ENCODE data around the gene FARS2. TPM values are rescaled to one million over a fixed set of nuclear protein-coding genes. Genes with fewer than 3 reads are reported as not detected.

The FARS2 gene
- total RNA-seq, 4 donors from 2014 or later, result 10.6 to 24.9 (median 15.2) TPM

DNA sequence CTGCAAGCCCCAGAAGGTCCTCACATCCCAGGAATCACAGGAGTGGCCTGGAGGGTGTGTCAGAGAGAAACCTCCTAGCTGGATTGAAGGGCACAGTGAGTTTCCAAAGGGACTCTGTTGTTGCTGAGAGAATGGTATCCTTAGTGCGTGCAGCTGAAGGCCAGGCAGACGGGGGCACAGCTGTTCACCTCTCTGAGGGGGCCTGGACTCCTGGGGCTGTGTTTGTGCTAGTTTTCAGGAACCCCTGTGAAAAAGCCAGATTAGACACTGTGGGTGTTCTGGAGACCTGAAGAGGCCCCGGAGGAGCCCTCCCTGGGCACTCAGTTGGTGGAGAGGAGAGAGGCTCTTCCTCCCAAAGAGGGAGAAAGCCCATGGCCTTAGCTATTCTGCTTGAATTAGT lies 223.4 kb downstream of the FARS2 start:
- no peak overlapping the region for H3K4me3 ChIP-seq
- peaks cover 0 to 10% (median 2%) of the 10 kb centered on the region in 4 donors for H3K4me1 ChIP-seq
- intact Hi-C loops (cut with DNase I), result no loop called here
- no peaks in the 10 kb centered on the region for H3K9me3 ChIP-seq
- peaks cover 0 to 10% (median 4%) of the 10 kb centered on the region in 4 donors for H3K36me3 ChIP-seq
- H3K27me3 ChIP-seq, result no peaks in the 10 kb centered on the region
- no peak overlapping the region for H3K27ac ChIP-seq (replicated peaks in 1 of 4)
- 57% methylated on average over 1 of the region's 3 CpGs for WGBS
- no peak for DNase-seq (ENCODE audit: extremely low spot score)
- TF ChIP-seq POLR2AphosphoS5 (IDR thresholded peaks at IDR 0.05) (no peak), EP300 (IDR thresholded peaks at IDR 0.05) (no peak), POLR2A (IDR thresholded peaks at IDR 0.05; ENCODE audit: low read depth) (no peak)
- TF ChIP-seq, protein P1, sequence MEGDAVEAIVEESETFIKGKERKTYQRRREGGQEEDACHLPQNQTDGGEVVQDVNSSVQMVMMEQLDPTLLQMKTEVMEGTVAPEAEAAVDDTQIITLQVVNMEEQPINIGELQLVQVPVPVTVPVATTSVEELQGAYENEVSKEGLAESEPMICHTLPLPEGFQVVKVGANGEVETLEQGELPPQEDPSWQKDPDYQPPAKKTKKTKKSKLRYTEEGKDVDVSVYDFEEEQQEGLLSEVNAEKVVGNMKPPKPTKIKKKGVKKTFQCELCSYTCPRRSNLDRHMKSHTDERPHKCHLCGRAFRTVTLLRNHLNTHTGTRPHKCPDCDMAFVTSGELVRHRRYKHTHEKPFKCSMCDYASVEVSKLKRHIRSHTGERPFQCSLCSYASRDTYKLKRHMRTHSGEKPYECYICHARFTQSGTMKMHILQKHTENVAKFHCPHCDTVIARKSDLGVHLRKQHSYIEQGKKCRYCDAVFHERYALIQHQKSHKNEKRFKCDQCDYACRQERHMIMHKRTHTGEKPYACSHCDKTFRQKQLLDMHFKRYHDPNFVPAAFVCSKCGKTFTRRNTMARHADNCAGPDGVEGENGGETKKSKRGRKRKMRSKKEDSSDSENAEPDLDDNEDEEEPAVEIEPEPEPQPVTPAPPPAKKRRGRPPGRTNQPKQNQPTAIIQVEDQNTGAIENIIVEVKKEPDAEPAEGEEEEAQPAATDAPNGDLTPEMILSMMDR (IDR thresholded peaks at IDR 0.05), result no peak

DNA sequence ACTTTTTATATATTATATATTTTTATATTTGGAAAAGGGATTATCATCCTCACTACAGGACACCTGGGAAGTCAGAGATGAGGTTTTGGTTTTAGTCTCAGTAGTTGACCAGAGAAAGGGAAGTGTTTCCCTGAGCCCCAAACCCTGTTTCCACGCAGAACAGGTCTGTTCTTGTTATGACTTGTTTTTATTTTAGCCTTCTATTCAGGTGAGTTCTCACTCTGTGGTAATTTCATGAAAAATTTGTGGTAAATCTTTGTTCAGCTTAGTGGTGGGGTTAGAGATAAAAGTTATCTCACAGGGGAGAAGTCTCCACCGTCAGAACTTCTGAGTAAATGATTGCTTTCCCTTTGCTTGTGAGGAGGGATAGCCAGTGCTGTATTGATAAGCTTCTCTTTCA lies 224.9 kb downstream of the FARS2 start:
- Histone ChIP-seq H3K36me3 (peaks cover 0 to 10% (median 4%) of the 10 kb centered on the region in 4 donors), H3K27ac (replicated peaks in 1 of 4) (no peak overlapping the region), H3K4me1 (peaks cover 0 to 2% (median 0%) of the 10 kb centered on the region in 4 donors), H3K4me3 (no peak overlapping the region), H3K9me3 (no peaks in the 10 kb centered on the region), H3K27me3 (no peaks in the 10 kb centered on the region)
- intact Hi-C loops (cut with DNase I), result no loop called here
- TF ChIP-seq, protein P1 (IDR thresholded peaks at IDR 0.05), result no peak
- TF ChIP-seq EP300 (IDR thresholded peaks at IDR 0.05), result no peak
- TF ChIP-seq POLR2A (IDR thresholded peaks at IDR 0.05; ENCODE audit: low read depth), result no peak
- no peak for TF ChIP-seq POLR2AphosphoS5 (IDR thresholded peaks at IDR 0.05)
- 90% methylated on average over 2 of the region's 2 CpGs for WGBS
- DNase-seq (ENCODE audit: extremely low spot score), result no peak

DNA sequence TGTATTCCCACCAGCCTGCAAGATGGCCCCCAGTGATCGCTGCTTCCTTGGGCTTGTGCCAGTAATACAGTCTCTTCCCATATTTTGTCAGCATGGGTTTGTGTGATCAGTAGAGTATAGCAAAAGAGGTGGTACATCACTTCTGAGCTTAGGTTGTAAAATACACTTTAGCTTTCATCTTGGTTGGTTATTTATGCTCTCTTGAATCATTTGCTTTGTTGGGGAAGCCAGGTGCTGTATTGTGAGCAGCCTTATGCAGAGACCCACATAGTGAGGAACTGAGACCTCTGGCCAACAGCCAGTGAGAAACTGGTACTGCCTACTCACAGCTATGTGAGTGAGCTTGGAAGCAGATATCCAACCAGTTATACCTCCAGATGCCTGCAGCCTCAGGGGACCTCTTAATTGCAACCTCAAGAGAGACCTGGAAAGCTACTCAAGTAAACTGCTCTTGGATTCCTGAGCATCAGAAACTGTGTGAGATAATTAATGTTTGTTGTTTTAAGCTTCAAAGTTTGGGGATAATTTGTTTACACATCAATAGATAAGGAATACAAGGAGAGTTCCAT lies 229.3 kb downstream of the FARS2 start:
- no peaks in the 10 kb centered on the region for H3K27me3 ChIP-seq
- no peaks in the 10 kb centered on the region for H3K9me3 ChIP-seq
- DNase-seq (ENCODE audit: extremely low spot score), result no peak
- intact Hi-C loops (cut with DNase I), result no loop called here
- peaks cover 3 to 13% (median 9%) of the 10 kb centered on the region in 4 donors for H3K4me1 ChIP-seq
- H3K4me3 ChIP-seq, result no peak overlapping the region
- H3K36me3 ChIP-seq, result peaks cover 0 to 10% (median 4%) of the 10 kb centered on the region in 4 donors
- TF ChIP-seq POLR2AphosphoS5 (IDR thresholded peaks at IDR 0.05) (no peak), EP300 (IDR thresholded peaks at IDR 0.05) (no peak), POLR2A (IDR thresholded peaks at IDR 0.05; ENCODE audit: low read depth) (no peak)
- TF ChIP-seq, protein P1 (IDR thresholded peaks at IDR 0.05), result no peak
- H3K27ac ChIP-seq (replicated peaks in 1 of 4), result no peak overlapping the region
- 93% methylated on average over 1 of the region's 1 CpG for WGBS

DNA sequence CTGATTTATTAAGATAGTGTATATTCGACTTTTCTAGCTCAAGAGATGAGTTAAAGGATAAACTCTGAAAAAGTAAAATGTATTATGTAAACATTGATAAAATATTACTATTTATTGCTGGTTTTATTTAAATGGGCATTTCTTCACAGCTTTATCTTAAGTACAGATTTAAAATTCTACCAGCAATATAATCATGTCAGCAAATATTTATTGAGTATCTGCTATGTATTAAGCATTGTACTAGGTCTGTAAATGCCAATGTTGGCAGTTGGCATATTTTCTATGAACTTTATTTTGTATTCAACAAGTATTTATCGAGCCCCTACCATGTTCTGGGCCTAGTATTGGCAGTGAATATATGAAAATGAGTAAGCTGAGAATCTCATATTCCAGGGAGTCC lies 231.0 kb downstream of the FARS2 start:
- no peak overlapping the region for H3K4me3 ChIP-seq
- H3K4me1 ChIP-seq, result peaks cover 3 to 15% (median 13%) of the 10 kb centered on the region in 4 donors
- WGBS, result 90% methylated on average over 2 of the region's 2 CpGs
- H3K27me3 ChIP-seq, result no peaks in the 10 kb centered on the region
- H3K36me3 ChIP-seq, result peaks cover 0 to 3% (median under 1%) of the 10 kb centered on the region in 4 donors
- DNase-seq (ENCODE audit: extremely low spot score), result no peak
- H3K9me3 ChIP-seq, result no peaks in the 10 kb centered on the region
- TF ChIP-seq, protein P1 (IDR thresholded peaks at IDR 0.05), result no peak
- intact Hi-C loops (cut with DNase I), result no loop called here
- H3K27ac ChIP-seq (replicated peaks in 1 of 4), result no peak overlapping the region

DNA sequence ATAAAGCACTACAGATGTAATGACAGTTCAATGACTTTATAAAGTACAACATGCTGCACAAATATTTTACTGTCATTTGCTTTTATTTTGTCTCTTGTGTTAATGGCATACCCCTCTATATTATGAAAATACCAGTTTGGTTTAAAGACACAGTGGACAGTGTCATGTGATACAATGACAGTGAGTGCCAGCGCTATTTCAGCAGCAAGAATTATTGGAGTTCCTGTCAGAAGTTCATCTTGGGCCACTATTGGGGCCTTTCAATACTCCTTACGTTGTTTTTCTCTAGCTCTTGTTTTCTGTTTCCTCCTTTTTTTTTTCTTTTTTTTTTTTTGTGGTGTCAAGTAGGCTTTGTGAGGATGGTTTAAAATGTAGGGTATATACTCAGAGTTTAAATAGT lies 232.5 kb downstream of the FARS2 start:
- peaks cover 3 to 15% (median 13%) of the 10 kb centered on the region in 4 donors for H3K4me1 ChIP-seq
- no peak overlapping the region for H3K27ac ChIP-seq (replicated peaks in 1 of 4)
- no peaks in the 10 kb centered on the region for H3K9me3 ChIP-seq
- no peak for DNase-seq (ENCODE audit: extremely low spot score)
- H3K27me3 ChIP-seq, result no peaks in the 10 kb centered on the region
- no peaks in the 10 kb centered on the region for H3K36me3 ChIP-seq
- no peak overlapping the region for H3K4me3 ChIP-seq
- intact Hi-C loops (cut with DNase I), result no loop called here
- WGBS, result 88% methylated on average over 2 of the region's 2 CpGs
- no peak for TF ChIP-seq EP300 (IDR thresholded peaks at IDR 0.05)
- no peak for TF ChIP-seq POLR2A (IDR thresholded peaks at IDR 0.05; ENCODE audit: low read depth)
- TF ChIP-seq, protein P1 (IDR thresholded peaks at IDR 0.05), result no peak
- TF ChIP-seq POLR2AphosphoS5 (IDR thresholded peaks at IDR 0.05), result no peak
